GF-D8 (cell line): ENCODE data around the gene SLC12A3.

Experiments used
- DNase-seq: peaks from one replicate; lab custom pipeline; 2025; lab: John Stamatoyannopoulos, UW

Gene SLC12A3

DNA sequence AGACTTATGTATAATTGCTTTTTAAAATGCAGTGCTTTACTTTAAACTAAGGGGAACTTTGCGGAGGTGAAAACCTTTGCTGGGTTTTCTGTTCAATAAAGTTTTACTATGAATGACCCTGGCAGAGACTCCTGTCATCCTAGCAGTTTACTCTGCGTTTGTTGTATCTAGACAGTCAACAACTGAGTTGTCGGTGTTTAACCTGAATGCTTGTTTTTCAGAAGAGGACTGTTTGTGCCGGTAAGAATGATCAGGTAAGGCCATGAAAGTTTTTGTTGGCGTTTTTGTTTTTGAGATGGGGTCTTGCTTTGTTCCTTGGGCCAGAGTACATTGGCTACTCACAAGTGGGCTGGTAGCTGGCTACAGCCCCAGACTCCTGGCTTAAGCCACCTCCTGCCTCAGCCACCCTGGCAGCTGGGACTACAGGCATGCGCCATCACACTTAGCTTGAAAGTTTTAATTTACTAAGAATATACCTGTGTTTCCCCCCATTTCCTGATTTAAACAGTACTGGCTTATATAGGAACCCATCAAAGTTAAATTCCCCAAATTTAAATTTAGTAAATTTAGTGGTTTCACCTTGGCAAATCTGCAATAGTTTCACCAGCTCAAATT lies 78.9 kb downstream of the SLC12A3 start:
- DNase-seq, result no peak

DNA sequence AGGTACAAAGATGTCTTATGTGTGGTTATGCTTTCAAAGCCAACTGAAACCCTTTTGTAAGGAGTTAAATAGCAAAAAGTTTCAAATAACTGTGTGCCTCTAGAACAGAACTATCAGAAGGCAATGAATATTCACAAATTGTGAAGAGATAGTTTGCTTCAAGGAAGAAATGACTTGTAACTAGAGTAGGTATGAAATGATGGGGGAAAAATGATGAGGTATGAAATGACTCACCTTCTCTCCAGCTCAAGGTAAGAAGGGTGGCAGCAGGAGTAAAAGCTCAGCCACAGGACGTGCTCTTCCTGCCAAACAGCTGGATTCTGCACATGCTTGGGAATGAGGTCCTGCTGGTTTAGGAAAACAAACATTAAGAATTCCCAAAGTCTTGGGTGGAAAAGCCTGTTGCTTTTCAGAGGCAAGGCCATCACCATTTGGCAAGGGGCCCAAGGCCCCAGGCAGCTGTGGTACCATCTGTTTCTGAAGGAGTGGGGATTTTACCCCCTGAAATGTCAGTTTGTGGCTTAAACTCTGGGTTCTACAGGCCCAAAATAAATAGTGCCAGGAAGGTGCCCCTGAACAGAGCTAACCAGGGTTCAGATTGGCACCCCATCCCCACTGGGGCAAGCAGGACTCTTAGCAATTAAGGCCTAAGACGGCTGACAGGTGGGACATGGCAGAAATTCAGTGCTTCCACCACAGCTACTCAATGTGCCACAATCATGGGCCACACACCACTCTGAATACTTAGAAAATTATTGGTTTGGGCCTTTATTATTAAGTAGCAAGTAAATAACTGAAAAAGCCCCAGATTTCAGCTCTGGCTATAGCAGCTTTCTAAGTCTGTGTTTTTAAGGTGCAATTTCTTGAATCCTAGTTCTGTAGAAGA lies 80.2 kb downstream of the SLC12A3 start:
- DNase-seq, result no peak

DNA sequence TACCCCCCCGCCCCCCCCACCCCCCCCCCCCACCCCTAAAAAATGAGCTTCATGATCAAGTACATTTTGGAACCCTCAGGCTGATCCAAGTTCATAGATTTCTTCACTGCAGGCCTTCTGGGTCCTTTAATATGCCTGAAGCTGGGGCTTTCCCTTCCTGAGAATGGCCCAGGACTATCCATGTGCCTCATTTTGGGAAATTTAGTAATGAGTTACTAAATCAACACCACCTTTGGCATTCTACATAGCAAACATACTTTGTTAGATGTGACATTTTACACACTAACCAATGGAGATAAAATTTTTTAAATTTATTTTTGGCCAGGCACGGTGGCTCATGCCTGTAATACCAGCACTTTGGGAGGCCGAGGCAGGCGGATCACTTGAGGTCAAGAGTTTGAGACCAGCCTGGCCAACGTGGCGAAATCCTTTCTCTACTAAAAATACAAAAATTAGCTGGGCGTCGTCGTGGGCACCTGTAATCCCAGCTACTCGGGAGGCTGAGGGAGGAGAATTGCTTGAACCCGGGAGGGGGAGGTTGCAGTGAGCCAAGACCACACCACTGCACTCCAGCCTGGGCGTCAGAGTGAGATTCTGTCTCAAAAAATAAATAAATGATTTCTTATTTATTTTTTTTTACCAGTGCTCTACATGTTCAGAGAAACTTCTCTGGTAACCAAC lies 81.0 kb downstream of the SLC12A3 start:
- DNase-seq, result no peak

DNA sequence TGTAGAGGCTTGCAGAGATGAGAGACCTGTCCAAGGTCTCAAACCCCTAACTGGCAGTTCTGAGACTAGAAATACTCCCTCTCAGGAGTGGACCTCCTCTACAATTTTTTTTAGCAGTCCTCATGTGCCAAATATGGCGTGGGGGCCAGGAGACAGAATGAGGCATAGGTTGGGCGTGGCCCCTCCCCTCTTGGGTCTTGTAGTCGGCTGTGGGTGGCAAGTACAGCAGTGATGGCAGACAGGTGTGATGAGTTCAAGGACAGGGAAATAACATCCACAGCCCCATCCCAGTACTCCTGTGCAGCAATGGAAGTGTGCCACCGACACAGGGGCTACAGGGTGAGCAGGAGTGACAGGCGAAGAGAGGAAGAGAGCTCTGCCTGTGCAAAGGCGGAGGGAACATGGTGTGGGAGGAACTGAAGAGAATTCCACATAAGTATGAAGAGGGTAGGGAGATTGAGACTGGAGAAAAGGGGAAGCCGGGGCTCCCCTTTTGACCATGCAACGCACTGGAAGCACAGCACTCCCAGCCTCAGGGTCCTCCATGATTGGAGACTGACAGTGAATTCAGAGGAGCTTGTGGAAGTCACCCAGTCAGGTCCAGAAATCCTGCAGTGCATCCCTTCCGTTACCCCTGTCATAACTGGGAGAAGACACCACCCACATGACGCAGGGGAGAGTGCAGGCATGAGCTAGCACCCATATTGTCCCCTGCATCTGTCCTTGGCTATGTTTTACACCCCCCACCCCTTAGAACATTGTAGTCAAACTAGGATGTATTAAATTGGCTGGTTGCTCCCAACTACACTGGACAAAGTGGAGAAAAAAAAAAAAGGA lies 82.0 kb downstream of the SLC12A3 start:
- DNase-seq, result no peak

DNA sequence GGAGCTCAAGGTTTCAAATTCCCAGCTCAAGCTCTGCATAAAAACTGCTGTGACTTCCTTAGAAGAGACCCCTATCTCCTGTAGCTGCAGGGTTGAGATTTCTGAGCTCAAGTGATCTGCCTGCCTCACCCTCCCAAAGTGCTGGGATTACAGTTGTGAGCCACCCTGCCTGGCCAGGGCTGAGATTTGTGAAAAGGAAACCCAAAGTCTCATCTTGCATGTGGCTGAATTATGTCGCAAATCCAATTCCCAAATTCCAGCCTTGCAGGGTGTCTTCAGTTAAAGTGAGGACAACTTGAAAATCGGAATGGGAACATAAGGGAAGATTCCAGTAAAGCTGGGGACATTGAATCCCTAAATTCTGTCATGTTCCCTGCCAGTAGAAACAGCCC lies 82.6 kb downstream of the SLC12A3 start:
- DNase-seq, result no peak

DNA sequence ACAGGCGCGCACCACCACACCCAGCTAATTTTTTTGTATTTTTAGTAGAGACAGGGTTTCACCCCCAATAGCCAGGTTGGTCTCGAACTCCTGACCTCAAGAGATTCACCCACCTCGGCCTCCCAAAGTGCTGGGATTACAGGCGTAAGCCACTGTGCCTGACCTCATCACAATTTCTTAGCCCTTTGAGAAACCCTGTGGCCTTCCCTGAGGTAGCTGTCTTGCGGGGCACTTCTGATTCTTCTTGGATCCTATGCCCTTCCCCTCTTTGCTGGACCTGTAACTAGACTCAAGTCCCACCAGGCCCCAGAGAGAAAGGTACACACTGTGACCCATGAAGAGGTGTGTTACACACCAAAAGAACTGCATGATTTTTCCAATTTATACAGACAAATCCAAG lies 83.2 kb downstream of the SLC12A3 start:
- DNase-seq, result no peak

DNA sequence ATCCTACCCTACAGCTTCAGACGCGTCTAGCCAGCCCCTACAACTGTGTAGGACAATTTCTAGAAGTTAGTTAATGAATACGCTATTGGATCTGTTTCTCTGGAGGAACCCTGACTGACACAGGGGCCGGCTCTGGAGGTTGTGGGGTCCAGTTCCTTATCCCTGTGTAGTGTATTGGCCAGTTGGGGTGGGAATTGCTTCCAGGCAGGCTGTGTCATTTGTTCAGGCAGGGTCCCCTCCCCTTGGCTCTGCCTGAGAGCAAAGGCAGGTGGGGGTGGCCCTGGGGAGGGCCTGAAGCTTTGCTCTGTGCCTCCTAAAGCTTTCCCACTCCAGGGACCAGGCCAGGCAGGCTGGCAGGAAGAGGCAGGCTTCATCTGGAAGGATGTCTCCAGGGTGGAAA lies 85.0 kb downstream of the SLC12A3 start:
- no peak for DNase-seq

DNA sequence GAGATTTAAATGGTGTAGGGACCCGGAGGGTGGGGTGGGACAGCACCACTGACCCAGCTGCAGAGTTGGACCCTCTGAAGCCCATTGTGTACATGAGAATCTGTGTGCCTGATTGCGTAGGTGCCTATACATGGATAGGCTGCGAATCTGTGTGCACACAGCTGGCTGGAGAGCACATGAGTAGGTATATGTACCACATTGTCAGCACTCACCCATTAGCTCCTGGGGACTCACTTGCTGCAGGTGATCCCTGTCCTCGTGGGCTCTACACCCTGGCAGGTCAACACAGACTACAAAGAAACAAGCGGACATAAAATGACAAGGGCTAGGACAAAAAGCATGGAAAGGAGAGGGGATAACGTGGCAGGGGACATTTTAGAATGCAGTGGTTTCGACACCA lies 85.4 kb downstream of the SLC12A3 start:
- no peak for DNase-seq

DNA sequence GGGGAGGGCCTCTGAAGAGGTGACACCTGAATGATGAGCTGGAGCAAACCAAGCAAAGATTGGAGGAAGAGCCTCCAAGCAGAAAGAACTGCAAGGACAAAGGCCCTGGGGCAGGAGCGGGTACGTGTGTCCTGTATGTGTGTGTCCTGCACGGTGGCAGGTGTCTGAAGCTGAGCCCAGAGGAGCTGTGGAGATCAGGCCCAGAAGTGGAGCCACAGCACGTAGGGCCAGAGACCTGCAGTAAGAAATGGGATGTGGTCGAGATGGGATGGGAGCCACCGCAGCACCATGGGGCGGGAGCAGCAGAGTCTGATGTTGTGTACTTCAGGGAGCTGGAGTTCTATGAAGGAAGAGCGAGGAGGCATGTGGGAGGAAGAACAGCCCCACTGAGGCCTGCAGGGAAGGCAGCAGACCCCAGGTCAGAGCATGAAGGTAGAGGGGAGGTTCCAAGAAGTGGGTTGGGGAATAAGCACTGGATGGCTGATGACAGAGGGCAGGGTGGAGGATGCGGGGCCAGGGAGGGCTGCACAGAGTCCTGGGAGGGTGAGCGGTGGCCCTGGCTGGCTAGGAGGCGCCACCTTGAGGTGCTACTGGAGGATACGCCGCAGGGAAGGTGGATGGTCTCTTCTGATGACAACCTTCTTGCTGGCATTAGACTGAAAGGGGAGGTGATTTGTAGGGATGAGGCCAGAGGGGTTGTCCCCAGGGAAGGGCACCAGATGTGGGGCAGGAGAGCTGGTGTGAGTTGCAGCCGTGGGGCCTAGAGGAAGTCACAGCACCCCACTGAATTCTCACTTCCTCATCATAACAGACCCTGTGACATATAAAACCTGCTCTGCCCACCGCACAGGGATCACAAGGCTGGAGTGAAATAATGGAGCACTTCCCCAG lies 86.1 kb downstream of the SLC12A3 start:
- DNase-seq, result peak; percentile 52

DNA sequence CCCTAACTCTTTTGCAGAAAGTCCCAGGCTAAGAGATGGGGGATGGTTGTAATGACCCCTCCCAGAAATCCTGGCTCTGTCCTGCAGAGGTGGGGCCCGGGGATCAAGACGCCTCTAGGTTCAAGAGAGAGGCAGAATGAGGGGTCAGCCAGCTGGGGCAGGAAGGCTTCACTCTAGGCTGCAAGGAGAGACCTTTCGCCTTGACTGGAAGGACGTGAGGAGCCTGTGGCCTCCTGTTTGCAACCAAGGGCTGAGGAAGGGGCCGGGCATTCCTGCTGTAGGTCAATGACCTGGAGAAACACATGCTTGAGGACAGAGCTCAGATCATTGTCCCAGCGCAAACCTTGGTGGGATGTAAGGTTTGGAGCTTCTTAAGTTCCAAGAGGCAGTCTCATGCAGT lies 88.0 kb downstream of the SLC12A3 start:
- no peak for DNase-seq

DNA sequence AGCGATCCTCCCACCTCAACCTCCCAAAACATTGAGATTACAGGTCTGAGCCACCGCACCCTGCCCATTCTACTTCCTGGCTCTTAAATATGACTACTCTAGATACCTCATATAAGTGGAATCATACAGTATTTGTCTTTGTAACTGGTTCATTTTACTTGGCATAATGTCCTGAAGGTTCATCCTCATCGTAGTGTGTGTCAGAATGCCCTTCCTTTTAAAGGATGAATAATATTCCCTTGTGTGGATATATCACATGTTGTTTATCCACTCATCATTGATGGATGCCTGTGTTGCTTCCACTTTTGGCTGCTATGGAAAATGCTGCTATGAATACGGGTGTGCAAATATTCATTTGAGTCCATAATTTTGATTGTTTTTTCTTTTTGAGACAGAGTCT lies 91.1 kb downstream of the SLC12A3 start:
- DNase-seq, result no peak

DNA sequence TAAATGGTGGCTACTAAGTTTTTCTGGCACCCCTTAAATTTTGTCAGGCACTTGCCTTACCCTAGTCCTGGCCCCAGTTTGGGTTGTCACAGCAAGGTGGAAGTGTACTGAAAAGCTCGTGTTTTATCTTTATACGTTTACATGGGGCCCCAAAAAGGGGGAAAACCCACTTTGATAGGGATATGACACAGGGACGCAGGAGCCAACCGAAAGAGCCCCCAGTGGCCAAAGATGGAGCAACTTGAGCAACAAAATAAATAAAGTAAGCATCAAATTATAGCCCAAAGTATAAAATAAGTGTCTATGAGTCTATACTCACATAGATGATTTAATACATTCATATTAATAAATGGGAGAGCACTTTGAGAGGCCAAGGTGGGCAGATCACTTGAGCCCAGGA lies 91.7 kb downstream of the SLC12A3 start:
- DNase-seq, result no peak

DNA sequence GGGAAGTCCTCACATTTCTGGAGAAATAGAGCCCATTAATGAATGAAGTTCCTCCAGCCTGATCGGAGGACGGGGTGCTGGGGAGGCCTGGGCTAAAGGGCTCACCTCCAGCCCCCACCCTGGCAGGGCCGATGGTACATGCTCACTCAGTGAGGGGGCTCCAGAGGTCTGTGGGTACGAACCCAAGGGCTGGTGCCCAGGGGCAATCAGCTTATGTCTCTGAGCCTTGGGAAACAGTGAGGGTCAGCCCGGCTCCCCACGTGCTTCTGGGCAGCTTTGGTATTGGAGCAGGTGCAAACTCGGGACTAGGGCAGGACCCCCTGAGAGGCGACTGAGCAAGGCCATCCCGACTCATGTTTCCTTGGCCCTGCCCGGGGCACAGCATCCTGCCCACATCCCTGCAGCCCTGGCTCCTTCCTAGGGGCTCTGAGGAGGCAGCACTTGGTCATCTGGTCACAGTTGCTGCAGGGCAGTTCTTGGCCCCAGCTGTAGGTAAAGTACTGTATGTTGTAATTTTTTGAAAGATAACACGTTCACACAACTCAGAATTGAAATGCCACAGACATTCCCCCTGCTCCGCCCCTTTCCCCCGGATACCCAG lies 95.8 kb downstream of the SLC12A3 start:
- DNase-seq, result no peak

DNA sequence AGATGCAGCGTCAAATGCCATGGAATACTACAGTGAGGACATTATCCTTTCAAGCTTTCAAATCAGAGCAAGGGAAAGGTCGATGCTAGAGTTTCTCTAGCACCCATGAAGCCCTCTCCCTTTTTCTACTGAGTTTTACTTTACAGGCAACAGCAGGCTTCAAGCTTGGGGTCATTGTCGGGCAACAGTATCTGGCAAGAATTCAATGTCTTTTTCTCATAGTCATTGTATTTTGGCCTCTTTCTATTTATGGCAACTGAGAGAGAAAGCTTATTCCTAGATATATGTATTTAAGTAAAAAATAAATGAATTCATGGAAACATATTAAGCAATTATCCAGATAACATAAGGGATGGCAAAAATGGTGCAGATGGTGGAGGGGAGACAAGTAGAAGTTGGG lies 96.4 kb downstream of the SLC12A3 start:
- DNase-seq, result no peak

DNA sequence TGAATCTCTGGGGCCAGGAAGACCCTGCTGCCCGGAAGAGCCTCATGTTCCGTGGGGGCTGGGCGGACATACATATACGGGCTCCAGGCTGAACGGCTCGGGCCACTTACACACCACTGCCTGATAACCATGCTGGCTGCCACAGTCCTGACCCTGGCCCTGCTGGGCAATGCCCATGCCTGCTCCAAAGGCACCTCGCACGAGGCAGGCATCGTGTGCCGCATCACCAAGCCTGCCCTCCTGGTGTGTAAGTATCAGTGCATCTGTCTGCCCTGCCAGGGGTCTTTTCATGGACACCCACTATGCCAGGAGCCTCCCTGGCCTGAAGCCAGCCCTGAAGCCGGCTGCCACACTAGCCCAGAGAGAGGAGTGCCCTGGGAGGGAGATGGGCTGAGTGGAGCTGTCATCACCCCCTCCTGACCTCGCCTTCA lies 96.9 kb downstream of the SLC12A3 start, which contains the start of gene CETP:
Gene CETP, plus strand, starts transcription at position 100 of the 431 bp plus-strand sequence. Its CDS starts 30 bp downstream, at position 130.
- DNase-seq, result no peak

DNA sequence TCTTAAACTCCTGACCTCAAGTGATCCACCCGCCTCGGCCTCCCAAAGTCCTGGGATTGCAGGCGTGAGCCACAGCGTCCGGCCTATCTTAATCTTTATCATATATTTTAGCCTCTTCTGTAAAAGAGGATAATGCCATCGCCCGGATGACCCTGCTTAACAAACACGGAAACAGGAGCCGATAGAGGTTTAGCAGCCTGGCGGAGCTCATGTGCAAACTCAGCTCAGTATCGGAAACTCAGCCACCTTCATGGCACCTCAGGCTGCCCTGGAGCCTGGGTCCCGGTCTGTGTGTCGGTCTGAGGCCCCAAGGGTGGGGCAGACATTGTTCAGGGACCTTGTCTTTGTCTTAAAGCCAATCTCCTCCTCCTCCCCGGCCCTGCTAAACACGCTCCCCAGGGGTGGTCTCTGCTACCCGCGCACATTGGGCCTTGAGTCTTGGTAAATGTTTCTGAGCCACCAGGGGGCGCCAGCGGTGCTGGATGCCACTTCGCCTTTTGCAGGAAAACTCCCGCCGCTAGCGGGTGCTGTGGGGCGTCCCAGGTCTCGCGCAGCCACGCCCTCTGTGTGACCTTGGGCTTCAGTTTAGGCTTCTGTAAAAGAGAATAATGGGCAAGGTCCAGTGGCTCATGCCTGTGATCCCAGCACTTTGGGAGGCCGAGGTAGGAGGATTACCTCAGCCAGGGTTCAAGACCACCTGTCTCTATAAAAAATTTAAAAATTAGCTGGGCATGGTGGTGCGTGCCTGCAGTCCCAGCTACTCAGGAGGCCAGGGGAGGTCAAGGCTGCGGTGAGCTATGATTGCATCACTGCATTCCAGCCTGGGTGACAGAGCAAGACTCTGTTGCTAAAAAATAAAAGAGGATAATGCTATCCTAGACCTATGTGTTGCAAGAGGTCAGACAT lies 99.5 kb downstream of the SLC12A3 start:
- DNase-seq, result peak; percentile 53
